Loucy (cell line): ENCODE measurements around the gene TEX2.

ENCODE experiments used
- H2AFZ ChIP-seq: fragments of 200-600 bp; sonication (generic); 2 replicates; pipeline ENCODE4 v1.6.0; 2016; ENCODE audit warnings: antibody characterized with exemption, mild to moderate bottlenecking, low read length, moderate library complexity
- H3F3A ChIP-seq: fragments of 200-600 bp; 2 replicates; pipeline ENCODE4 v1.6.0; 2016; ENCODE audit warnings: antibody characterized with exemption, low read depth, mild to moderate bottlenecking
- H3K27me3 ChIP-seq: fragments of 200-600 bp; sonication (generic); 2 replicates; pipeline ENCODE4 v1.6.1; 2014; ENCODE audit warnings: low read length, mild to moderate bottlenecking; ENCODE audit not compliant: insufficient read depth, poor library complexity, severe bottlenecking
- H3K36me3 ChIP-seq: fragments of 200-600 bp; sonication (generic); 2 replicates; pipeline ENCODE4 v1.6.1; 2016; ENCODE audit warnings: low read length; ENCODE audit not compliant: insufficient read depth
- H3K4me1 ChIP-seq: fragments of 200-600 bp; sonication (generic); 2 replicates; pipeline ENCODE4 v1.5.1; 2014; ENCODE audit warnings: low read length, mild to moderate bottlenecking; ENCODE audit not compliant: insufficient read depth, poor library complexity, severe bottlenecking
- H3K4me2 ChIP-seq: fragments of 200-600 bp; sonication (generic); 2 replicates; pipeline ENCODE4 v1.6.0; 2014; ENCODE audit warnings: antibody characterized with exemption, low read length, low read depth, mild to moderate bottlenecking; ENCODE audit not compliant: poor library complexity, severe bottlenecking
- H3K4me3 ChIP-seq: fragments of 200-600 bp; sonication (generic); 2 replicates; pipeline ENCODE4 v1.5.1; 2014; ENCODE audit warnings: low read length, mild to moderate bottlenecking, mixed read lengths; ENCODE audit not compliant: poor library complexity, severe bottlenecking
- H3K79me2 ChIP-seq: fragments of 200-600 bp; sonication (generic); 2 replicates; pipeline ENCODE4 v1.6.1; 2014; ENCODE audit warnings: low read length; ENCODE audit not compliant: insufficient read depth
- H3K9ac ChIP-seq: fragments of 200-600 bp; sonication (generic); 2 replicates; pipeline ENCODE4 v1.6.0; 2014; ENCODE audit warnings: mild to moderate bottlenecking, low read depth, low read length, moderate library complexity; ENCODE audit not compliant: poor library complexity, severe bottlenecking
- H3K9me2 ChIP-seq: fragments of 200-600 bp; sonication (generic); replicated peaks from 2 replicates; pipeline ENCODE4 v1.6.1; 2016; ENCODE audit warnings: low read depth, low read length, mixed read lengths
- H3K9me3 ChIP-seq: fragments of 200-600 bp; sonication (generic); 2 replicates; pipeline ENCODE4 v1.6.1; 2014; ENCODE audit warnings: mild to moderate bottlenecking, antibody characterized with exemption, low read length, low read depth; ENCODE audit not compliant: insufficient read depth
- H4K20me1 ChIP-seq: fragments of 200-600 bp; sonication (generic); 2 replicates; pipeline ENCODE4 v1.6.0; 2014; ENCODE audit warnings: antibody characterized with exemption, low read length, mild to moderate bottlenecking; ENCODE audit not compliant: insufficient read depth, poor library complexity, severe bottlenecking
- CTCF ChIP-seq: fragments of 200-600 bp; sonication (generic); conservative IDR thresholded peaks from 2 replicates; pipeline ENCODE4 v1.5.1; 2014; ENCODE audit warnings: mild to moderate bottlenecking, antibody characterized with exemption, low read length
- EZH2phosphoT487 ChIP-seq: fragments of 200-600 bp; IDR thresholded peaks from 2 replicates; pipeline ENCODE4 v1.6.1; 2018; ENCODE audit warnings: antibody characterized with exemption, mild to moderate bottlenecking, moderate library complexity, borderline replicate concordance

The TEX2 gene

DNA sequence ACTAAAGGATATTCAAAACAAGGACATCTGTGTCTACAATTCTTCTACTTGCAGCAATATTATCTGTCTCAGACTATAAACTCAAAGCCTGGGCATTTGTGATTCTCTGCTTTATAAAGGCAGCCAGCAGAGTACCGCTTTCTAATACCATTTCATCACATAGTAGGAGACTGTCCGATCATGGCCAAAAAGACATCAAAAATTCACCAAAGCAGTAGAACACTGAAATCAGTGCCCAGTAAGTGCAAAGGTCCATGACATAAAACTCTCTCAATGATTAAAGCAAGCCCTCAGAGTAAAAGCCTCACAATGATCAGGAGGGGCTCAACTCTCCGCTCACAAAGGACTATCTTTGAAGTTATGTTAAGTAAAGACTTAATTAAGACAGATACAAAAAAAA, 156.1 kb downstream of the TEX2 start:
- peak overlapping the region; percentile 32 for H3K9ac ChIP-seq
- no peaks in the 10 kb centered on the region for H3K27me3 ChIP-seq
- no peak for TF ChIP-seq CTCF
- H3K9me3 ChIP-seq: no peaks in the 10 kb centered on the region
- no peak overlapping the region for H3K4me2 ChIP-seq
- no peak overlapping the region for H2AFZ ChIP-seq
- H3F3A ChIP-seq: 0 out of 2 replicates have a peak, but pooled peaks cover 3% of the 10 kb centered on the region
- H3K4me3 ChIP-seq: no peak overlapping the region
- no peaks in the 10 kb centered on the region for H3K36me3 ChIP-seq
- H3K79me2 ChIP-seq: 0 out of 2 replicates have a peak, but pooled peaks cover 3% of the 10 kb centered on the region
- no peaks in the 10 kb centered on the region for H4K20me1 ChIP-seq
- H3K4me1 ChIP-seq: peaks cover 55% of the 10 kb centered on the region
- H3K9me2 ChIP-seq: no peaks in the 10 kb centered on the region

- no peak overlapping the region for H2AFZ ChIP-seq
- TF ChIP-seq CTCF (no peak), EZH2phosphoT487 (no peak)
- peak overlapping the region; percentile 12 for H3K4me2 ChIP-seq
- H3K4me1 ChIP-seq: peaks cover 46% of the 10 kb centered on the region
- no peaks in the 10 kb centered on the region for H3K9me3 ChIP-seq
- no peaks in the 10 kb centered on the region for H3K27me3 ChIP-seq
- H3K9me2 ChIP-seq: no peaks in the 10 kb centered on the region
- H3K9ac ChIP-seq: no peak overlapping the region
- no peak overlapping the region for H3K4me3 ChIP-seq
- H3K36me3 ChIP-seq: no peaks in the 10 kb centered on the region
- 0 out of 2 replicates have a peak, but pooled peaks cover 3% of the 10 kb centered on the region for H3F3A ChIP-seq
- H4K20me1 ChIP-seq: no peaks in the 10 kb centered on the region
- 0 out of 2 replicates have a peak, but pooled peaks cover 3% of the 10 kb centered on the region for H3K79me2 ChIP-seq
Measured at GRCh38 chr17:64103391-64104364, 159.4 kb downstream of the TEX2 start.

- no peaks in the 10 kb centered on the region for H3K9me2 ChIP-seq
- no peak overlapping the region for H3K9ac ChIP-seq
- no peak overlapping the region for H3K4me3 ChIP-seq
- H3K9me3 ChIP-seq: no peaks in the 10 kb centered on the region
- H3F3A ChIP-seq: 0 out of 2 replicates have a peak, but pooled peaks cover 3% of the 10 kb centered on the region
- H3K4me2 ChIP-seq: peak overlapping the region; percentile 12
- TF ChIP-seq EZH2phosphoT487: no peak
- TF ChIP-seq CTCF: no peak
- no peaks in the 10 kb centered on the region for H3K27me3 ChIP-seq
- no peaks in the 10 kb centered on the region for H4K20me1 ChIP-seq
- H3K36me3 ChIP-seq: no peaks in the 10 kb centered on the region
- H3K4me1 ChIP-seq: peaks cover 46% of the 10 kb centered on the region
- no peak overlapping the region for H2AFZ ChIP-seq
- 0 out of 2 replicates have a peak, but pooled peaks cover 3% of the 10 kb centered on the region for H3K79me2 ChIP-seq
Measured at GRCh38 chr17:64102627-64103390, 160.3 kb downstream of the TEX2 start.
